Neural progenitor cell (in vitro differentiated cells): Measurements from ENCODE around the gene PCDHGA8.
"Not testable (repeated sequence)": the region's sequence is repeated elsewhere in the genome, so short reads cannot be mapped to it uniquely, and the experiment has no call there.

Experiments
- EZH2phosphoT487 ChIP-seq: fragments of 200-600 bp; sonication (generic); IDR thresholded peaks from 2 replicates; pipeline ENCODE4 v1.6.1; 2017; ENCODE audit warnings: antibody characterized with exemption
- TF ChIP-seq, protein P1 (sequence below): fragments of 200-600 bp; sonication (generic); IDR thresholded peaks from 2 replicates; pipeline ENCODE4 v1.5.1; 2017; ENCODE audit warnings: antibody characterized with exemption, mild to moderate bottlenecking

GRCh38 chr5:141397756-141398551, 5.5 kb downstream of the PCDHGA8 start, which contains the start of gene PCDHGB5:
- TF ChIP-seq EZH2phosphoT487 = not testable (repeated sequence)
- TF ChIP-seq, protein P1, sequence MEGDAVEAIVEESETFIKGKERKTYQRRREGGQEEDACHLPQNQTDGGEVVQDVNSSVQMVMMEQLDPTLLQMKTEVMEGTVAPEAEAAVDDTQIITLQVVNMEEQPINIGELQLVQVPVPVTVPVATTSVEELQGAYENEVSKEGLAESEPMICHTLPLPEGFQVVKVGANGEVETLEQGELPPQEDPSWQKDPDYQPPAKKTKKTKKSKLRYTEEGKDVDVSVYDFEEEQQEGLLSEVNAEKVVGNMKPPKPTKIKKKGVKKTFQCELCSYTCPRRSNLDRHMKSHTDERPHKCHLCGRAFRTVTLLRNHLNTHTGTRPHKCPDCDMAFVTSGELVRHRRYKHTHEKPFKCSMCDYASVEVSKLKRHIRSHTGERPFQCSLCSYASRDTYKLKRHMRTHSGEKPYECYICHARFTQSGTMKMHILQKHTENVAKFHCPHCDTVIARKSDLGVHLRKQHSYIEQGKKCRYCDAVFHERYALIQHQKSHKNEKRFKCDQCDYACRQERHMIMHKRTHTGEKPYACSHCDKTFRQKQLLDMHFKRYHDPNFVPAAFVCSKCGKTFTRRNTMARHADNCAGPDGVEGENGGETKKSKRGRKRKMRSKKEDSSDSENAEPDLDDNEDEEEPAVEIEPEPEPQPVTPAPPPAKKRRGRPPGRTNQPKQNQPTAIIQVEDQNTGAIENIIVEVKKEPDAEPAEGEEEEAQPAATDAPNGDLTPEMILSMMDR = not testable (repeated sequence)
